HG02588 (cell line): ENCODE results near the gene AOX1.
"Not testable (repeated sequence)": the region's sequence is repeated elsewhere in the genome, so short reads cannot be mapped to it uniquely, and the experiment has no call there.

Experiments
- ATAC-seq: cut with Tn5 transposase; IDR thresholded peaks from one replicate; pipeline ENCODE4 v1.9.1; 2021; ENCODE audit warnings: mild to moderate bottlenecking, moderate library complexity; ENCODE audit not compliant: unreplicated experiment

The AOX1 gene

GRCh38 chr2:200664770-200665494, 79.1 kb downstream of the AOX1 start:
- ATAC-seq, result no peak

DNA sequence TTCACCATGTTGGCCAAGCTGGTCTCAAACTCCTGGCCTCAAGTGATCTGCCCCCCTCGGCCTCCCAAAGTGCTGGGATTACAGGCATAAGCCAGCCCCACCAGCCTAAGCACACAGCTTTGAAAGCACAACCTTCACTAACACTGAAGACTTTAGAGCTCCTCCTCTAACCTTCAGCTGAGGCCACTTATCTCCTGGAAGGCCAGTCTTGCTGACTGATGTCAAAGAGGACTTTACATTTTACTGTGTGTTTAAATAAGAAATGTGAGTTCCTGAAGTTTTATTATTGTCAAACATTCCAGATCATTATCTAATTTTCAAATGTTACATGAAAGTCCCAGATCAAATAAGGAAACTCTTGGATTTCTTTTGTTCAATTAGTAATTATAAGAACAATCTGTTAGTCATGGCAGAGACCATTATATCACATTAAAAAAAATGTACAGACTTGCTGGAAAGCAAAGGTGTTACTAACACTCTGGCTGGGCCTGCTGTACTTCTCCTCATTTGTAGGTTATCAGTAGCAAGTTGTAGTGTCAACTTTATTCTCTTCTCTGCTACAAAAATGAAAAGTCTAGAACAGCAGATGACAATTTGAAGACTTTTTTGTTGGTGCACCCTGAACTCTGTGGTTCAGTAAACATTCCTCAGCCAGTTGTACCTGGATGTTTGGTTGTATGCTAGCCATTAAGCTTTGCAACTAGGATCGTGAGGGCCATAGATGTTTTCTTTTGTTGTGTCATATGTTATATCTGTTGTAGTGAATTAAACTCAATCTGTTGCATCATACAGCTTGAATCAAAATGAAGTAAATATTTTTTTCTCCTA, 80.0 kb downstream of the AOX1 start:
- no peak for ATAC-seq

- ATAC-seq, result no peak
Measured at GRCh38 chr2:200667413-200667812, 81.6 kb downstream of the AOX1 start.

DNA sequence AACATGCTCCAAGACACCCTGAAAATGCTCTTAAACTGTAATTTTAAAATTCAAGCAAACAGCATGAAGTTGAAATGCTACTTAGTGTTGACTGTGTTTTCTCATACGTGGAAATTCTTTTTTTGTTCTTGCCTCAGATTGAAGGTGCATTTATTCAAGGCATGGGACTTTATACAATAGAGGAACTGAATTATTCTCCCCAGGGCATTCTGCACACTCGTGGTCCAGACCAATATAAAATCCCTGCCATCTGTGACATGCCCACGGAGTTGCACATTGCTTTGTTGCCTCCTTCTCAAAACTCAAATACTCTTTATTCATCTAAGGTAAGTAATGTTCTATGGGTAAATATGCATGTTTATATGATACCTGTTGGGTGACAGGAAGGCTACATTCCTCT, 82.7 kb downstream of the AOX1 start:
- ATAC-seq, result no peak

GRCh38 chr2:200669308-200669707, 83.5 kb downstream of the AOX1 start:
- ATAC-seq, result no peak

GRCh38 chr2:200670313-200670712, 84.5 kb downstream of the AOX1 start:
- ATAC-seq, result no peak

GRCh38 chr2:200670751-200671150, 84.9 kb downstream of the AOX1 start:
- no peak for ATAC-seq

- ATAC-seq, result no peak
Measured at GRCh38 chr2:200673191-200673590, 87.4 kb downstream of the AOX1 start.

- no peak for ATAC-seq
Measured at GRCh38 chr2:200674837-200675236, 89.0 kb downstream of the AOX1 start.

DNA sequence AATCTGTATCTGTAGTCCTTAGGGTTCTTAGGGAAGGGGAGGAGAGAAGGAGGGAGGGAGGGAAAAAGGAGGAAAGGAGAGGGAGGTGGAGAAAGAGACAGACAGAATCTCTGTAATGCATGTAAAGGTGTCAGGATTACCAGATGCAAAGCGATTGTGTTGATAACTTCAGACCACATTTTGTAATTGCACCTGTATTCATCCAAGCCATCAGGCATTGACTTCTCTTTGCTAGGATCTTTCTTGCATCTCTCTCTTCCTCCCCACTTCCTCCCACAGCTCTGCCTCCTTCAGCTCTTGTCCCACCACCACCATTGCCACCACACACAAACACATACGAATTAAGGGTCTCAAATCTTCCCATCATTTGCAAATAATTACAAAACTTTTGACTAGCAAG, 91.4 kb downstream of the AOX1 start:
- ATAC-seq, result no peak

DNA sequence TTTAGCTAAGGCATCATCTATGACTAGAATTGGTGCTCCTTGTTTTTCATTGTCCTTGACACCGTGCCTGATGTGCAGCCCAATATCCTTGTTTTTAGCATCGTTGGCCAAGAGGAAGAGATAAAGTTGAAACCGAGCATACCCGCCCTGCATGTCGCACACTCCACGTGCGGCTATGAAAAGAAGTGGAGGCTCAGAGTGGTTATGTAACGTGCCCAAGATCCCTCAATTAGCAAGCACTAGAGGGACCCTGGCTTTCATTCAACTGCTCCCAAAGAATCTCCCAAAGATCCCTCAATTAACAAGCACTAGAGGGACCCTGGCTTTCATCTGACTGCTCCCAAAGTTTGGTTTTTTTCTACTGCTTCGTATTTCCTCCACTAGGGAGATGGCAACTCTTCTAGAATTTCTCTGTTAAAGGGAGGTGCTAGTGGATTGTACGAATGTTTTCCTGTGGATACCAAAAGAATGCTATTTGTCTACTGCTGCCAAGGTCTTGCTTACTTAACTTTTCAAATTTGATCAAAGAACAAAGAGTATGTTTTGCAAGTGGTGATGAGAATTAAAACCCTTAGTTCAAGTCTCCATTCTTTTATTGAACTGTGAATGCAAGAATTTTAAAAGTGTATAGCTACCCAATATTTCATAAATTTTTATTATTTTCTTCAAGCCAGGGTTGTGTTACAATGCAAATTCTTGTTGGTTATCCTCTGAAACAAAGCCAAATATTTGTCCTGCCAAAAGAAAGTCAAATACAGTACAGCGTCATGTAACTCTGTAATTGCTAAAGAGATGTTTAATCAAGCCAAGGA, 92.1 kb downstream of the AOX1 start:
- no peak for ATAC-seq

- no peak for ATAC-seq
Measured at GRCh38 chr2:200679127-200679526, 93.3 kb downstream of the AOX1 start.

GRCh38 chr2:200679535-200679934, 93.7 kb downstream of the AOX1 start:
- no peak for ATAC-seq

GRCh38 chr2:200681697-200682096, 95.9 kb downstream of the AOX1 start:
- ATAC-seq, result no peak

DNA sequence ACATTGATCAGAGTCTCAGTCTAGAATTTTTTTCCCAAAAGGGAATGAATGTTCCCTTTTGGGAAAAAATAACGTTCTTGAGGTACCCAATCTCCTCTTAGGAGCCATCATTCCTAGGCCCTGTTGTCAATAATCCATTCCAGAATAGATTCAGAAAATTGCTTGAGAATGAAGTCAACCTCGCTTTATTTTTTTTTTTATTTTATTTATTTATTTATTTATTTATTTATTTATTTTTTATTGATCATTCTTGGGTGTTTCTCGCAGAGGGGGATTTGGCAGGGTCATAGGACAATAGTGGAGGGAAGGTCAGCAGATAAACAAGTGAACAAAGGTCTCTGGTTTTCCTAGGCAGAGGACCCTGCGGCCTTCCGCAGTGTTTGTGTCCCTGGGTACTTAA, 96.6 kb downstream of the AOX1 start:
- not testable (repeated sequence) for ATAC-seq

GRCh38 chr2:200687922-200688920, 102.4 kb downstream of the AOX1 start:
- no peak for ATAC-seq

DNA sequence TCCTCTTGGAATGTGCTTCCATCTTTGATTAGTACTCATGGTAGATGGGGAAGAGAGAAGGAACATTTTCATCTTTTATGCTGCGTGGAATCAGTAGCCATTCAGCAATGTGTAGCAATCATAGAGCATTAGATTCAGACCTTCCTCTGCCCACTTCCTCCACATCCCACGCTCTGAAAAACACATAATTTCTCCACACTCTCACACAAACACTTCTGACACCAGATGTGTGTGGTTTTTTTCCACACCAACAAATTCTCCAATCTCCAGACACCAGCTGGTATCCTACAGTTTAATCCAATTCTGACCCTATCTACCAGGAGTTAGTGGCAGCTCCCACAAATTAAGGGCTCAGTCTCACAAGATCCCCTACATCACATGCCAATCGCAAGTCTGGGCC, 103.3 kb downstream of the AOX1 start:
- no peak for ATAC-seq

DNA sequence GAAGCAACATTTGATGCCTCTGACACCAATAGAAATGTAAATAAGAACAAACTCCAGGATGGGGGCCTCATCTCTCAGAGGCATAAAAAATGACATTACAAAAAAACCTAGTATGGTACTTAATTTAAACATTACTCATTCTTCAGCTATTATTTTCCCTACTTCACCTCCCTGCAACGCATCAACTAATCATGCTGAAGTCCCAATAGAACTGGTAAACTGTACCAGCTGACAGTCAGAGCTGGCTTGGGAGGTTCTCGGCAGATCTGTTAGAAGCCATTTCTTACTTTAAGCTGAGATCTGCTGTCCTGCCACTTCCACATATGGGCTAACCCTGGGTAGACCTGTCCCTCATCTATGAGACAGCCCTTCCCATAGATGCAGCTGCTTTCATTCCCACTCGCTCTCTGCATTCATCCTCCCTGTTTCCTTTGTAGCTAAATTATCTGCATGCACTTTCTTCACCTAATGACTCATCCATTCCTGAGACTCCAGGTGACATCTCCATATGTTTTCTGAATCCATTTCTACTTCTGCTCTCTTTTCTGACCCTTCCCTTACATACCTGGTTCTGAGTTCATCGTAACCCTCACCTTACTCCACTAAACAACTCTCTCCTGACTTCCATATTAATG, 108.1 kb downstream of the AOX1 start:
- ATAC-seq, result no peak

DNA sequence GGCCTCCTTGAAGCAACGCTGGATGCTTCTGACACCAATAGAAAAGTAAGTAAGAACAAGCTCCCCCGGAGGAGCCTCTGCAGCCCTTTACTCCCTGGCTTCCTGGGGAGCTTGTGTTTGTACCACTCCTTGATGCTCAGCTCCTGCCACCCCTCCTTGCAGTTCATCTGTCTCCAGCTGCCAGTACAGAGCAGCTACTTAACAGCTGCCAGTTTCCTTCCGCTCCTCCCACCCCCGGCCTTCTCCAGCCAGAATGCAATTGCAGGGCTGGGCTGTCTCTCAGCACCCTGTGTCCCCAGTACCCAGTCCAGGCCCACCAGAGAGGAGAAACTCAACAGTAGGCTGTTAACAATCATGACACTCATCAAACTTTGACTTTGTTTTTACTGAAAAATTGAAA, 109.4 kb downstream of the AOX1 start:
- ATAC-seq, result no peak

- no peak for ATAC-seq
Measured at GRCh38 chr2:200695601-200696000, 109.8 kb downstream of the AOX1 start.
